ENCODE measurements around the gene PLXNA2. TPM values are rescaled to one million over a fixed set of nuclear protein-coding genes. Genes with fewer than 3 reads are reported as not detected.

Gene PLXNA2
- total and polyA plus RNA-seq, 2 of the 13 experiments (the other 11 are each of a cell fraction or from before 2014, with no cell fraction given), result 1.1 to 2.1 TPM

DNA sequence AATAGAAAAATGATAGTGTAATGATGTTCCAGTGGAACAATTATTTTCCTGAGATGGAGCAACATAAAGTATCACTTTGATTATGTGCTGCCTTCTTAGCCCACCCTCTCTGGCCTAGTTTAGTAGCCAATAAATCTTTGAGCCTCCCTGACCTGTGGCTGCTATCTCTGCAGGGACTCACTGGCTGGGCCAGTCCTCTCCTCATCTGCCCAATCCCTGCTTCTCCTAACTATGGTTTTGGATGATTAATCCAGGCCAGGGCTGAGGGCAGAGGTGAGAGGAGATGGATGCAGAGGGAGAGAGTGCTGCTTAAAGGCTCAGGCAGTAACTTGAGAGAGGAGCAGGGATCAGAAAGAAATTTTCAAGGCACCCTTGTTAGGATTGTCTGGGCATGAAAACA is 244.2 kb downstream of the PLXNA2 start:
- no TSS peak for BruUV-seq (replicated peaks)
- CTCF ChIA-PET (ENCODE audit: low intra/inter-chr PET ratio, low total read pairs), result no interaction called here
- in situ Hi-C loops (cut with HindIII; ENCODE audit: extremely low pct_ligation_motif_present, low pct_unique_long_range_greater_than_20kb), result loop anchor here (10.0 to 25.0 kb wide), 3 partner anchors 115 to 1212 kb away; no protein-coding TSS in a partner anchor
- POLR2A ChIA-PET, result no interaction called here
- DNase-seq (ENCODE audit: low spot score), result no peak
- intact Hi-C loops (cut with micrococcal nuclease; ENCODE audit: unreplicated experiment), result no loop called here
- no peak for TF ChIP-seq HNF4A (CRISPR knock-in tag; IDR thresholded peaks at IDR 0.05)
- TF ChIP-seq ZNF703 (CRISPR knock-in tag; IDR thresholded peaks at IDR 0.05; ENCODE audit: borderline replicate concordance), result no peak
- TF ChIP-seq, protein P1, sequence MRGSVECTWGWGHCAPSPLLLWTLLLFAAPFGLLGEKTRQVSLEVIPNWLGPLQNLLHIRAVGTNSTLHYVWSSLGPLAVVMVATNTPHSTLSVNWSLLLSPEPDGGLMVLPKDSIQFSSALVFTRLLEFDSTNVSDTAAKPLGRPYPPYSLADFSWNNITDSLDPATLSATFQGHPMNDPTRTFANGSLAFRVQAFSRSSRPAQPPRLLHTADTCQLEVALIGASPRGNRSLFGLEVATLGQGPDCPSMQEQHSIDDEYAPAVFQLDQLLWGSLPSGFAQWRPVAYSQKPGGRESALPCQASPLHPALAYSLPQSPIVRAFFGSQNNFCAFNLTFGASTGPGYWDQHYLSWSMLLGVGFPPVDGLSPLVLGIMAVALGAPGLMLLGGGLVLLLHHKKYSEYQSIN (CRISPR knock-in tag; IDR thresholded peaks at IDR 0.05; ENCODE audit: borderline replicate concordance), result no peak
- no peak for TF ChIP-seq NR3C1 (CRISPR knock-in tag; IDR thresholded peaks at IDR 0.05)
- TF ChIP-seq NFRKB (IDR thresholded peaks at IDR 0.05), result no peak
- TF ChIP-seq CCDC6 (CRISPR knock-in tag; IDR thresholded peaks at IDR 0.05), result no peak
- TF ChIP-seq, protein P2, sequence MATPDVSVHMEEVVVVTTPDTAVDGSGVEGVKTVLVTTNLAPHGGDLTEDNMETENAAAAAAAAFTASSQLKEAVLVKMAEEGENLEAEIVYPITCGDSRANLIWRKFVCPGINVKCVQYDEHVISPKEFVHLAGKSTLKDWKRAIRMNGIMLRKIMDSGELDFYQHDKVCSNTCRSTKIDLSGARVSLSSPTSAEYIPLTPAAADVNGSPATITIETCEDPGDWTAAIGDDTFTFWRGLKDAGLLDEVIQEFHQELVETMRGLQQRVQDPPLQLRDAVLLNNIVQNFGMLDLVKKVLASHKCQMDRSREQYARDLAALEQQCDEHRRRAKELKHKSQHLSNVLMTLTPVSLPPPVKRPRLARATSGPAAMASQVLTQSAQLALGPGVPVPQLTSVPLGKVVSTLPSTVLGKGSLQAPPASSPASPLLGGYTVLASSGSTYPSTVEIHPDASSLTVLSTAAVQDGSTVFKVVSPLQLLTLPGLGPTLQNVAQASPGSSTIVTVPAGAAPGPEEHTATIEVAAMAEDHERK (CRISPR knock-in tag; IDR thresholded peaks at IDR 0.05; ENCODE audit: low read depth), result no peak
- TF ChIP-seq, protein P3, sequence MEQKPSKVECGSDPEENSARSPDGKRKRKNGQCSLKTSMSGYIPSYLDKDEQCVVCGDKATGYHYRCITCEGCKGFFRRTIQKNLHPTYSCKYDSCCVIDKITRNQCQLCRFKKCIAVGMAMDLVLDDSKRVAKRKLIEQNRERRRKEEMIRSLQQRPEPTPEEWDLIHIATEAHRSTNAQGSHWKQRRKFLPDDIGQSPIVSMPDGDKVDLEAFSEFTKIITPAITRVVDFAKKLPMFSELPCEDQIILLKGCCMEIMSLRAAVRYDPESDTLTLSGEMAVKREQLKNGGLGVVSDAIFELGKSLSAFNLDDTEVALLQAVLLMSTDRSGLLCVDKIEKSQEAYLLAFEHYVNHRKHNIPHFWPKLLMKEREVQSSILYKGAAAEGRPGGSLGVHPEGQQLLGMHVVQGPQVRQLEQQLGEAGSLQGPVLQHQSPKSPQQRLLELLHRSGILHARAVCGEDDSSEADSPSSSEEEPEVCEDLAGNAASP (CRISPR knock-in tag; IDR thresholded peaks at IDR 0.05; ENCODE audit: borderline replicate concordance), result no peak
- TF ChIP-seq GLI4 (CRISPR knock-in tag; IDR thresholded peaks at IDR 0.05; ENCODE audit: borderline replicate concordance), result no peak
- FAIRE-seq, result no peak
- no peak for ATAC-seq
- no peak overlapping the region for H3K4me3 ChIP-seq (replicated peaks in 1 of 3; ENCODE audit: insufficient read depth in 1 of 3, low read depth in 2 of 3, low read length in 3 of 3)
- H3K9me3 ChIP-seq (ENCODE audit: low read length), result no peaks in the 10 kb centered on the region
- H2AFZ ChIP-seq (ENCODE audit: low read length), result no peak overlapping the region
- no peak overlapping the region for H3K27ac ChIP-seq (ENCODE audit: extremely low read length, insufficient read depth, low read length)
- no peak overlapping the region for H3K9ac ChIP-seq (ENCODE audit: insufficient read depth, low read depth, low read length)
- H3K36me3 ChIP-seq (replicated peaks in 1 of 2; ENCODE audit: control insufficient read depth in 1 of 2, insufficient read depth in 2 of 2, low read length in 2 of 2), result no peaks in the 10 kb centered on the region
- H3K79me2 ChIP-seq (ENCODE audit: insufficient read depth, low read length), result no peaks in the 10 kb centered on the region
- H3K4me2 ChIP-seq (ENCODE audit: low read depth, low read length), result no peak overlapping the region
- H4K20me1 ChIP-seq (ENCODE audit: insufficient read depth, low read length), result no peaks in the 10 kb centered on the region
- H3K4me1 ChIP-seq (ENCODE audit: insufficient read depth, low read length), result no peaks in the 10 kb centered on the region
- H3K27me3 ChIP-seq (ENCODE audit: control insufficient read depth in 1 of 2, insufficient read depth in 2 of 2, low read length in 2 of 2), result peaks cover 1 to 6% of the 10 kb centered on the region in 2 experiments; a peak in 3 of 5 replicates

Data from HepG2 (cell line).